NCI-H345 treated with DMSO at 0.1 percent for 48 hours (cell line): ENCODE results near the gene EPN1.
"Not testable (repeated sequence)": the region's sequence is repeated elsewhere in the genome, so short reads cannot be mapped to it uniquely, and the experiment has no call there.

Source experiments
- DNase-seq: peaks from one replicate; lab custom pipeline; 2025; ENCODE audit not compliant: unreplicated experiment; lab: John Stamatoyannopoulos, UW

EPN1 gene

DNA sequence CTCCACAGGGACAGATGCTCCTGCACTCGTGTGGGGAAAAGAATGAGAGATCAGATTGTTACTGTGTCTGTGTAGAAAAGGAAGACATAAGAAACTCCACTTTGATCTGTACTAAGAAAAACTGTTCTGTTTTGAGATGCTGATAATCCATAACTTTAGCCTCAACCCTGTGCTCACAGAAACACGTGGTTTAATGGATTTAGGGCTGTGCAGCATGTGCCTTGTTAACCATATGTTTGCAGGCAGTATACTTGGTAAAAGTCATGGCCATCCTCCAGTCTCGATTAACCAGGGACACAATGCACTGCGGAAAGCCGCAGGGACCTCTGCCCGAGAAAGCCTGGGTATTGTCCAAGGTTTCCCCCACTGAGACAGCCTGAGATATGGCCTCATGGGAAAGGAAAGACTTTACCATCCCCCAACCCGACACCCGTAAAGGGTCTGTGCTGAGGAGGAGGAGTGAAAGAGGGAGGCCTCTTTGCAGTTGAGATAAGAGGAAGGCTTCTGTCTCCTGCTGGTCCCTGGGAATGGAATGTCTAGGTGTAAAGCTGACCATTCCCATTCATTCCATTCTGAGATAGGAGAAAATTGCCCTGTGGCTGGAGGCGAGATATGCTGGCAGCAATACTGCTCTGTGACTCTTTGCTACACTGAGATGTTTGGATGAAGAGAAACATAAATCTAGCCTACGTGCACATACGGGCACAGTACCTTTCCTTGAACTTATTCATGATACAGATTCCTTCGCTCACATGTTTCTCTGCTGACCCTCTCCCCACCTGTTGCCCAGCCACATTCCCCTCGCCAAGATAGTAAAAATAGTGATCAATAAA is 43.1 kb downstream of the EPN1 start:
- DNase-seq: not testable (repeated sequence)

DNA sequence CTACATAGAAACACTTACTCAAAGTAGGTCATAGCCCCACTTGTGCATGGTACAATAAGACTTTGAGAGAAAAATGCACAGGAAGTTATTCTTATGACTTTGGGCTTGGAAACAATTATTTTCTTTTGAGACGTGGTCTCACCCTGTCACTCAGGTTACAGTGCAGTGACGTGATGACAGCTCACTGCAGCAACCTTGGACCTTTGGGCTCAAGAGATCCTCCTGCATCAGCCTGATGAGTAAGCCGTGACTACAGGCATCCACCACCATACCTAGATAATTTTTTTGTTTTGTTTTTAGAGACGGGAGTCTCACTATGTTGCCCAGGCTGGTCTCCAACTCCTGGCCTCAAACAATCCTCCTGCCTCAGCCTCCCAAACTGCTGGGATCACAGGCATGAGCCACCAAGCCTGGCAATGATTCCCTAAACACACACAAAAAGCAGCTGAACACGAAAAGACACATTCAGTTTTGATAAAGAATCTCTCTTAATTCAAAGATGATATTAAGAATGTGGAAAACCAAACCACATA is 45.3 kb downstream of the EPN1 start:
- DNase-seq: no peak

DNA sequence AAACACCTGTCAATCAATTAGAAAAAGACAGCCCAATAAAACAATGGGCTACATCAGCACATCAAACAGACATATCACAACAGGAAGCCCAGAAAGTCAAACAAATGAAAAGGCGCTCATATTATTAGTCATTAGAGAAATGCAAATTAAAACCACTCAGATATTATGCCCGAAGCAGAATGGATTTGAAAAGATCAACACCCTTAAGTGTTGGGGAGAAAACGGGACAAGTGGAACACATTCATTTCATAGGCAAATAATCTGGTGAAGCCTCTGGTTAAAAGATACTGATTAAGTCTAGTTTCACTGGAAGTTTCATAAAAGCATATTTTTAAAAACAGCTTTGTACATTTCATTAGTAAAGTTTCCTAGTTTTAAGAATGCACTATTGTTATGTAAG is 45.8 kb downstream of the EPN1 start:
- DNase-seq: no peak

DNA sequence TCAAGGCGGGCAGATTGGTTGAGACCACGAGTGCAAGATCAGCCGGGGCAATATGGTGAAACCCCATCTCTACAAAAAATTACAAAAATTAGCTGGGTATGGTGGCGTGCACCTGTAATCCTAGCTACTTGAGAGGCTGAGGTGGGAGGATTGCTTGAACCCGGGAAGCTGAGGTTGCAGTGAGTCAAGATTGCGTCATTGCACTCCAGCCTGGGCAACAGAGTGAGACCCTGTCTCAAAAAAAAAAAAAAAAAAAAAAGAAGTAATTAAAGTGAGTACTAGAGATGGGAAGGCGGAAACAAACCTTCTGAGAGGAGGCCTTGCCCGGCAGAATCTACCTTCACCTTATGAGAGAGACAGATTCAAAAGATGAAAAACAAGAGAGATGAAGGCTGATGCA is 48.5 kb downstream of the EPN1 start:
- no peak for DNase-seq

DNA sequence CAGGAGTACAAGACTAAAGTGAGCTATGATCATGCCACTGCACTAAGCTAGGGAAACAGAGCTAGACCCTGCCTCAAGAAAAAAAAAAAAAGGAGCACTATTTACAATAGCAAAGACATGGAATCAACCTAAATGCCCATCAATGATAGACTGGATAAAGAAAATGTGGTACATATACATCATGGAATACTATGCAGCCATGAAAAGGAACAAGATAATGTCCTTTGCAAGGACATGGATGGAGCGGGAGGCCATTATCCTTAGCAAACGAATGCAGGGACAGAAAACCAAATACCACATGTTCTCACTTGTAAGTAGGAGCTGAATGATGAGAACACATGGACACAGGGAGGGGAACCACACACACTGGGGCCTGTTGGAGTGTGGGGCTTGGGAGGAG is 55.4 kb downstream of the EPN1 start:
- not testable (repeated sequence) for DNase-seq

DNA sequence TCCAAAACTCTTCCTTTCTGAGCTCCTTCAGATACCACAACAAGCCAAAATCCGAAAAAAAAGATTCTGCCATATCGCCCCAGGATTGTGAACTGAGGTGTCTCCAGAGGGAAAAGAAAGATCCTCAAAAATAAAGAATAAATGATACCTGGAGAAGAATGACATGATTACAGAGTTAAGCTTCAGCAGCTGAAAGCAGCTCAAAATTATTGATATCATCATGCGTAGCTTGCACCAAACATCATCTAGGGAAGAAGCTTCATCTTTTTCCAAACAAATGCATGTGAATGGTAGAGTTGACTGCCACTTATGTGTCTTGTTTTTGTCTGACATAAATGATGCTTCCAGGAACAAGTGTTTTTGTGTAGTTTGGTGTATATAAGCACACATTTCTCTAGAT is 63.3 kb downstream of the EPN1 start, which contains the start of gene NLRP9:
NLRP9 (minus strand) TSS at position 101 of the 400 bp plus-strand sequence; CDS start at position 73, 28 bp downstream.
- no peak for DNase-seq

DNA sequence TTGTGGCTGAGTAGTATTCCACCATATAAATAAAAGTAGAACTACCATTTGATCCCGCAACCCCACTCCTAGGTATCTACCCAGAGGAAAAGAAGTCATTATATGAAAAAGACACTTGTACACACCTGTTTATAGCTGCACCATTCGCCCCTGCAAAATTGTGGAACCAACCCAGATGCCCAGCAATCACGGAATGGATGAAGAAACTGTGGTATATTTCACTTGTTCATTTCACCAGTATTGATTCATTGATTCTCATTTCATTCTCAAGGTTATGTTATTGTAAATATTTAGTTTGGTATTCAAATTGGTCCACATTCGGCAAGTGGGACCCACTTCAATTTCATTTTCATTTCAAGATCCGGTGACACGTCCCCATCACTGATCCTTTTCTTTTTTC is 75.7 kb downstream of the EPN1 start:
- DNase-seq: no peak

DNA sequence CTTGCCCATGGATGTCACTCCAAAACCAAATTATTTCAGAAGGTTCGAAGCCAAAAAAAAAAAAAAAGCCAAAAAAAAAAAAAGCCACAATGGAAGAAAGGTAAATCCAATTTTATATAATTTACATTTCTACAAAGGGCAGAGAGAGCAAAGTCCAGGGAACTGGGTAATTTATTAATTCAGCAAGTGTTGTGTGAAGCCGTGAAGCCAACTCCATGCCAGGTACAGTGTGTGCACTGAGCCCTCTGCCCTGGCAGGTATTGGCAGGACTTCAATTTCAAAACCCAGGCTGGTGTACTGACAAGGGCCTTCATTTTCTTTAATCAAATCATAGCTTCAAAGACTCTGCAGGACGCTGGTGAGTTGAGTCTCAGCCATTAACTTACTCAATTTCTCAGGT is 78.4 kb downstream of the EPN1 start:
- no peak for DNase-seq

DNA sequence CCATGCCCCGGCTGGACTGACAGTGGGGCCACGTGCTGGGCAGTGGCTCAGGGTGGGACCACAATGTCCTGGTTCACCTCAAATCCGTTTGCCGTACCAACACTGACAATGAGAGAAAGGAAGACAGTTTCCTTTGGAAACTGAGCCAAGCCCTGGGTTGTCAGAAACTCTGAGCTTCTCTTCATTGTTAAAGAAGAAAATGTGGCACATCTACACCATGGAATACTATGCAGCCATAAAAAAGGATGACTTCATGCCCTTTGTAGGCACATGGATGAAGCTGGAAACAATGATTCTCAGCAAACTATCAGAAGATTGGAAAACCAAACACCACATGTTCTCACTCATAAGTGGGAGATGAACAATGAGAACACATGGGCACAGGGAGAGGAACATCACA is 81.8 kb downstream of the EPN1 start:
- not testable (repeated sequence) for DNase-seq

DNA sequence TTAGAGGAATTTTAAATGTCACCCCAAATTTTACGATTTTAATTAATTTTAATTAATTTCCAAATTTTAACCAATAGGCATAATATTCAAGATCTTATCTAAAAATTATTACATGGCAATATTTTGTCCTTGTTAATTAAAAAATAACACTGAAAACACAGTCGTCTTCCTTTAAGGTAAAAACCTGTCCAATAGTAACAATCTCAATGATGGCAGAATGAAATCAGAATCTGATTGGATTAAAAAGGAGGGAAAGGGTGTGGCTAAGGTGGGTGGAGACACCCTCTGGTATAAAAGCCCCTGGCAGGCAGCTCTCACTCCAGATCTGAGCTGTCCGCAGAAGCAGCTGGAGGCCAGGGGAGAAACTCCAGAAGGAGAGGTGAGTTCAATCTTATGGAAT is 83.8 kb downstream of the EPN1 start, which contains the start of gene RFPL4A:
RFPL4A (plus strand) TSS at position 301 of the 400 bp plus-strand sequence. CDS start 2,704 bp downstream, outside the sequence.
- not testable (repeated sequence) for DNase-seq
